ENCODE measurements around the gene SKOR1. TPM values are rescaled to one million over a fixed set of nuclear protein-coding genes. Genes with fewer than 3 reads are reported as not detected.

Gene SKOR1
- polyA plus RNA-seq, 3 donors: 0.37 to 0.73 (median 0.42) TPM

DNA sequence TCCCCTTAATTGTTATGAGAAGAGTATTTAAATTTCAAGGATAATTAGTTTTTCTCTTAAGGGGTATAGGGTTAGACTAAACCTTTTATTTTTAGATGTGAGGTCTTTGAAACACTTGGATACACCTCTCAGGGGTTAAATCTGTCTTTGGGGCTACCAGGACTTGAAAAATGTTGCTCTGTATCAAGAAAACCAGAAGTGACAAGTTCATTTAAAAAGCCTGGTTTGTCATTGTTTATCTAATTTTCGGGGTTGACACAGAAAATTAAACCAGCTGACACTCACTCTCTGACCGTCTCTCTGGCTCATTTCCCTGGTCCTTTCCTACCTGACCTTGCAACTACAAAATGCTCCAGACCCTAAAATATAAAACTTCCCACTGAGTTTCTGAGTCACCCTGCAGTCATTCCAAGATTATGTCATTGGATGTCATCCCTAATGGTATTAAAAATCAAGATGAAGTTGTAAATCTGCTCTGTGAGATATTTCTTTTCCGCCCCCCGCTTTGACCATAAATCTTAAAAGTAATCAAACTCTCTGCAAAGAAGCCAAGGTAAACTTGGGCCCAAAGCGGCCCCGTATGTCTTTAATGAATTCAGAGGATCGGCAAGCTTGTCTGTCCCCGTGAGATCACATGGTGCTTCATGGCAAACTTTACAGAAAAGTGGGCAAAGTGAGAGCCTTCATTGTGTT, 32.9 kb upstream of the SKOR1 start:
- DNase-seq (ENCODE audit: extremely low read depth in 1 of 11, low read depth in 9 of 11, low spot score in 4 of 11): peak in 4 of 11 donors; percentile 27 to 52 (median 38)

GRCh38 chr15:67794832-67795574, 30.3 kb upstream of the SKOR1 start:
- DNase-seq (ENCODE audit: extremely low read depth in 1 of 11, low read depth in 9 of 11, low spot score in 4 of 11): no peak

- DNase-seq (ENCODE audit: extremely low read depth in 1 of 11, low read depth in 9 of 11, low spot score in 4 of 11): no peak
Observed at GRCh38 chr15:67796196-67797127, 28.8 kb upstream of the SKOR1 start.

GRCh38 chr15:67799801-67800205, 25.5 kb upstream of the SKOR1 start:
- DNase-seq (ENCODE audit: extremely low read depth in 1 of 11, low read depth in 9 of 11, low spot score in 4 of 11): no peak

DNA sequence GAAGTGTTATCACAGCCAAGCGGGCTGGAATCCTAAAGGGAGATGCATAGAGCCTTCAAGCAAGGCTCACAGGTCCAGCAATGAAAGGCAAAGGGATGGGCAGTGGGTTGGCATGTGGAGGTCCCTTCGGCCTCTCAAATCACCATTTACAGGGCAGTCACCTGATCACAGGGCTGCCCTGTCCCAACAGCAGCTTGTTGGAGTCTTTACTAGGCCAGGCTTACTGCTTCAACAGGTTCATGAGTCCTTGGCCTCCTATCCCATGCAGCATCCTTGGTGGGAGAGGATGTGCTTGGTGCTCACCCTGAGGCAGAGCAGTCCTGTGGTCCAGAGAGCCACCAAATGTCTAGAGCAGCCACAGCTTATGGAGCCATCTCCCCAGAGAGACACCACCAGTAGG, 24.2 kb upstream of the SKOR1 start:
- DNase-seq (ENCODE audit: extremely low read depth in 1 of 11, low read depth in 9 of 11, low spot score in 4 of 11): no peak

GRCh38 chr15:67801926-67802914, 23.1 kb upstream of the SKOR1 start:
- DNase-seq (ENCODE audit: extremely low read depth in 1 of 11, low read depth in 9 of 11, low spot score in 4 of 11): no peak

DNA sequence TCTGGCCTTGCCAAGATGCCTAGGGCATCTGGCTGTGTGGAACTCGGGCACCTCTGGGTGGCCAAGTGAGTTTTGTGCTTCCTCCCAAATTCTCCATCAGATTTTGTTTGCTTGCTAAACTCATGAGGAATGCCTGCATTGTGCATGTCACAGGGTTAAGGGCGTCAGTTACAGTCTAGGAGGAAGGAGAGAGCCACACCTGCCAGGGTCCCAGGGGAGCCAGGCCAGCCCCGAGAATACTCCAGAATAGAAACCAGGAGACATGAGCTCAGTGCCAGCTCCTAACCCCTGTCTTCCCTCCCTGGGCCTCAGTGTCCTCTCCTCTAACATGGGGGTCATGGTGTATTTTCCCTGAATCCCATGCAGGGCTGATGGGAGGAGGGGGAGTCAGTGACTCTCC, 22.0 kb upstream of the SKOR1 start:
- no peak for DNase-seq (ENCODE audit: extremely low read depth in 1 of 11, low read depth in 9 of 11, low spot score in 4 of 11)

DNA sequence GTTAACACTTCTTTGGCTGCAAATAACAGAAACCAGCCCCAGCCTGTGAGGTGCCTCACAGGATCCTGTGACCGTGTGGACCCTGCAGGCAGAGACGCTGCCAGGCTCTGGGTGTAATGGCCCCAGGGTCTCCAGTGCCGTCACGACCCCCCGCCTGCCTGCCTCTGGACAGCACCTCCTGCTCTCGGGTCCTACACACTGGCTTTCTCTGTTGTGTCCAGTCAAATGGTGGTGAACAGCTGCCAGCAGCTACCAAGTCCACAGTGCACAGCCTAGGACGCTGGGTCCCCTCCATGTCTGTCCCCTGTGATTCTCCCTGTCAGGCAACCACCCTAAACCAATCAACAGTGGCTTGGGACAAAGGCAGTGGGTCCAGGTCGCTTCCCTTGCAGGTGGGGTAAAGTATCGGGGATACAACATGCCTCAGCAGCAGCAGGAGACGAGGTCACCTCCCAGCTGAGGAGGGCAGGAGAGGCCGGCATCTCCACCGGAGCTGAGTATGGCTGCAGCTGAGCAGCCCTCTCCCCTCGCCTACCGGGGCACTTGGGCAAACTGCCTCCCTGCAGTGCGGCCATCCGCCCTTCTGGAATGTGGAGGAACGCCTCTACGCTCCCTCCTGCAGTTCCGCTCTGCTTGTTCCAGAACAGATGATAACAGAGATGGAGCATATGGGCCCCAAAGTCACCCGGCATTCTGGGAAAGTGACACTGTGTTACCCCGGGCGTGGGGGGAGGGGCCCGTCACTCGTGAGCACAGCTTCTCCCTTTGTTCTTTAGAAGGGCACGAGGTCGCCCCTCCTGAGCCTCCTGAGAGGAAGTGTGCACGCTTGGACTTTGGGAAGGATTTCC, 21.1 kb upstream of the SKOR1 start:
- DNase-seq (ENCODE audit: extremely low read depth in 1 of 11, low read depth in 9 of 11, low spot score in 4 of 11): no peak

DNA sequence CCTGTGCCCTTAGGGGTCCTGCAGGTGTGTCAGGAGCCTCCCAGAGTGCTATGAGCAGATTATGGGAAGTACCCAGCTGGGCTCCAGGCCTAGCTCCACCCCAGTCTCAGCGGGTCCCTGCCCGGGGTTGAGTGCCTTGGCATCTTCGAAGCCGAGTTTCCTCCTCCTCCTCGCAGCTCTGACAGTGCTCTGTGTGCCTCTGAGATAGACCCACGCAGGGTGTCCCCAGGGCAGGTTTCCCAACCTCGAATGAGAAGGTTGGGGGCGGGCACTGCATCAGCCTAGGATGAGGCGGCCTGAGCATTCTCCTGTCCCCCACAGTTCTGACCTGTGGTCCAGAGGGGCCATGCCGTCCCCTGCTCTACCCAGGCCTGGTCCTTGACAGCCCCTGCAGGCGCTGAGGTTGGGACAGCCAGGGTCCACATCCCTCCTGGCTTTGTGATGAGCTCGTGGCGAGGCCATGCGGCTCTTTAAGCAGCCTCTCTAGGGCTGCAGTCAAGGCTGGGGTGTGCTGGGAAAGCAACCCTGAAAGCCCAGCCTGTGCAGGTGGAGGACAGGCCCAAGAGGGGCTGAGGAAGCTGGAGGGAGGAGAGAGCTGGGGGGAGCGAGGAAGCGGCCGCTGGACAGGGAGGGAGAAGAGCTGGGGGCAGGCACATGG, 20.2 kb upstream of the SKOR1 start:
- no peak for DNase-seq (ENCODE audit: extremely low read depth in 1 of 11, low read depth in 9 of 11, low spot score in 4 of 11)

GRCh38 chr15:67805666-67806516, 19.4 kb upstream of the SKOR1 start:
- no peak for DNase-seq (ENCODE audit: extremely low read depth in 1 of 11, low read depth in 9 of 11, low spot score in 4 of 11)

GRCh38 chr15:67806536-67806935, 18.8 kb upstream of the SKOR1 start:
- no peak for DNase-seq (ENCODE audit: extremely low read depth in 1 of 11, low read depth in 9 of 11, low spot score in 4 of 11)

DNA sequence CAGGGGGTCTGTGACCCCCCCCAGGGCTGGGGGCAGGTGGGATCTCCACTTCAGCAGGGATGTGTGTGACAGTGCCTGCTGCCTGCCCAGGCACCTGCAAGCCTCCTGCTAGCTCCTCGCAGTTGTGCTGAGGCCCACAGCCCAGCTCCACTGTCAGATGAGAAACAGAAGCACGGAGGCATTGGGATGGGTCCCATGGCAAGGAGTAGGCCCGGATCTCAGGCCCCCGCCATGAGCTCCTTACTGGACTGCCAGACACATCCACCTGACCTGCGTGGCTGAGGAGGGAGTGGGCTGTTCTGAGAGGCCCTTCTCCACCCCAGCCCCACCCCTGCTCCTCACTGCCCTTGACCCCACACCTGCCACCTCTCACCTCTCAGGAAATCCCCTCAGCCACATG, 18.2 kb upstream of the SKOR1 start:
- no peak for DNase-seq (ENCODE audit: extremely low read depth in 1 of 11, low read depth in 9 of 11, low spot score in 4 of 11)

DNA sequence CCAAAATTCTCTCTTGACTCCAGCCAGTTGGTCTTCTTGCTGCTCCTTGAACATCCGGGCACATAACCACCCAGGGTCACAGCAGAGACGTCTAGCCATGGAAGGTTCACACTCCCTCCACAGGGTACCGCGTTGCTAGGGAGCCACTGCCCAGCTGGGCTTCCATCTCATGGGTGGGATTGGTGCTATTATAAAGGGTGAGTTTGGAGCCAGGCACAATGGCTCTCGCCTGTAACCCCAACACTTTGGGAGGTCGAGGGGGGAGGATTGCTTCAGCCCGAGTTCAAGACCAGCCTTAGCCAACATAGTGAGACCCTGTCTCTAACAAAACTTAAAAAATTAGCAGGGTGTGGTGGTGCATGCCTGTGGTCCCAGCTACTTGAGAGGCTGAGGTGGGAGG, 17.5 kb upstream of the SKOR1 start:
- no peak for DNase-seq (ENCODE audit: extremely low read depth in 1 of 11, low read depth in 9 of 11, low spot score in 4 of 11)

DNA sequence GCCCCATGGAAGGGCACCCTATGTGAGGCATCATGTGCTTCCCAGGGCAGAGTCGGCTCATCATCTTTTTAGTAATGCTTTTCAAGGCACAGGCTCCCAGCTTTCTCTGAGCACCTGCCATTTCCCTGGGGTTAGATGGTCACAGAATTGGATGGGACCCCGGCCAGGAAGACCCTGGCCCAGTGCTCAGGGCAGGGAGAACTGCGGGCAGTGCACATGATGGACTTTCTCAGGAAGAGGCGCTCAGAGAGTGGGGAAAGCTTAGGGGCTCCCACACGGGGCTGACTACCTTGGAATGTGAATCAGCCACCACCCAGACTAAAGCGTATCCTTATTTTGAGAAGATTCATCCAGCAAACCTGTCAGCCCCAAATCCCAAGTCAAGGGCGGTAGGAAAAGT, 16.5 kb upstream of the SKOR1 start:
- DNase-seq (ENCODE audit: extremely low read depth in 1 of 11, low read depth in 9 of 11, low spot score in 4 of 11): no peak

DNA sequence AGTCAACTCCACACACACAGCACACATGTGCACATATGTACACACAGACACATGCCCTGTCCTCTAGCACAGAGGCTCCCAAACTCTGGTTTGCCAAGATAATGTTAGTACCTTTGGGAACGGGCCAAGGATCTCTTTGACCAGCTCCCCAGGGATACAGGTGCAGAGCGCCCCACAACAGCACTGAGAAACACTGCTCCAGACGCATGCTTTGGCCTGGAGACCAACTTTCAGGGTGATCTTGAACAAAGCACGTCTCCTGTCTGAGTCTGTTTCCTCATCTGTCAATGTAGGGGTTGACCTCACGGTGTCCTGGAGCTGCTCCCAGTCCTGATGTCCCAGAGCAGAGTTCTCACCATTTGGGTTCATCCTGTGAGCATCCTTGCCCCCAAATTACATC, 15.9 kb upstream of the SKOR1 start:
- DNase-seq (ENCODE audit: extremely low read depth in 1 of 11, low read depth in 9 of 11, low spot score in 4 of 11): no peak

DNA sequence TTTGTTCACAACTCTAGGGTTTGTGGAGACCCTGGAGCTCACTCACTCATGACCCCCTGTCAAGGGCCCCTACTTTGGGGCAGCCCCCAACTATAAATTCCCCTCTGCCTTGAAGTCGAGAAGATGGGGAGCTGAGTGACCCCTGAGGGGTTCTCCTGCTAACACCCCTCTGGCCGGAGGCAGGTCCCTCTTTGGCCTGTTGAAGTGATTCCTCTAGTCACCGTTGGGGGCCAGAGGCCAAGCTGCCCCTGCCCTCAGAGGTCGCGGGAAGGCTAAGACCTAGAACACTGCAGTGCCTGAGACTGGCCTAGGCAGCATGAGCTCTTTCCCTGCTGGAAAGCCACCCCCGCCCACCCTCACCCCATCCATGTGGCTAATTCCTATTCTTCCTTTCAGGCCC, 15.4 kb upstream of the SKOR1 start:
- DNase-seq (ENCODE audit: extremely low read depth in 1 of 11, low read depth in 9 of 11, low spot score in 4 of 11): no peak
